PFSK-1 (cell line): Measurements from ENCODE around the gene NDUFS8.

Experiments used
- FOXP2 ChIP-seq: optimal IDR thresholded peaks from 2 replicates; pipeline ENCODE3; 2011; ENCODE audit warnings: borderline replicate concordance, control low read depth, inconsistent platforms; ENCODE audit not compliant: insufficient read depth; ENCODE audit errors: extremely low read length, extremely low read depth
- POLR2AphosphoS5 ChIP-seq: IDR thresholded peaks from 2 replicates; pipeline ENCODE4 v1.6.1; 2012; ENCODE audit warnings: low read depth, mild to moderate bottlenecking, control low read depth, low read length, moderate library complexity
- SIN3A ChIP-seq: IDR thresholded peaks from 2 replicates; pipeline ENCODE4 v1.6.1; 2012; ENCODE audit warnings: mild to moderate bottlenecking, low read length, moderate library complexity, borderline replicate concordance; ENCODE audit not compliant: insufficient read depth
- TAF1 ChIP-seq: IDR thresholded peaks from 2 replicates; pipeline ENCODE4 v1.6.1; 2012; ENCODE audit warnings: low read length, control low read depth, borderline replicate concordance; ENCODE audit not compliant: insufficient read depth
- TF ChIP-seq, protein P1 (sequence below), 2 experiments: IDR thresholded peaks; 2 replicates each; pipeline versions ENCODE4 v1.6.1 to v1.8.0; 2011 to 2012; ENCODE audit warnings: low read depth in 2 of 2, low read length in 2 of 2, control low read depth in 1 of 2, inconsistent platforms in 1 of 2, mild to moderate bottlenecking in 1 of 2, moderate library complexity in 1 of 2; ENCODE audit not compliant: insufficient read depth in 1 of 2

GRCh38 chr11:68018730-68019190, 11.7 kb upstream of the NDUFS8 start:
- TF ChIP-seq TAF1 (no peak), POLR2AphosphoS5 (no peak), FOXP2 (no peak), SIN3A (no peak)
- TF ChIP-seq, protein P1, sequence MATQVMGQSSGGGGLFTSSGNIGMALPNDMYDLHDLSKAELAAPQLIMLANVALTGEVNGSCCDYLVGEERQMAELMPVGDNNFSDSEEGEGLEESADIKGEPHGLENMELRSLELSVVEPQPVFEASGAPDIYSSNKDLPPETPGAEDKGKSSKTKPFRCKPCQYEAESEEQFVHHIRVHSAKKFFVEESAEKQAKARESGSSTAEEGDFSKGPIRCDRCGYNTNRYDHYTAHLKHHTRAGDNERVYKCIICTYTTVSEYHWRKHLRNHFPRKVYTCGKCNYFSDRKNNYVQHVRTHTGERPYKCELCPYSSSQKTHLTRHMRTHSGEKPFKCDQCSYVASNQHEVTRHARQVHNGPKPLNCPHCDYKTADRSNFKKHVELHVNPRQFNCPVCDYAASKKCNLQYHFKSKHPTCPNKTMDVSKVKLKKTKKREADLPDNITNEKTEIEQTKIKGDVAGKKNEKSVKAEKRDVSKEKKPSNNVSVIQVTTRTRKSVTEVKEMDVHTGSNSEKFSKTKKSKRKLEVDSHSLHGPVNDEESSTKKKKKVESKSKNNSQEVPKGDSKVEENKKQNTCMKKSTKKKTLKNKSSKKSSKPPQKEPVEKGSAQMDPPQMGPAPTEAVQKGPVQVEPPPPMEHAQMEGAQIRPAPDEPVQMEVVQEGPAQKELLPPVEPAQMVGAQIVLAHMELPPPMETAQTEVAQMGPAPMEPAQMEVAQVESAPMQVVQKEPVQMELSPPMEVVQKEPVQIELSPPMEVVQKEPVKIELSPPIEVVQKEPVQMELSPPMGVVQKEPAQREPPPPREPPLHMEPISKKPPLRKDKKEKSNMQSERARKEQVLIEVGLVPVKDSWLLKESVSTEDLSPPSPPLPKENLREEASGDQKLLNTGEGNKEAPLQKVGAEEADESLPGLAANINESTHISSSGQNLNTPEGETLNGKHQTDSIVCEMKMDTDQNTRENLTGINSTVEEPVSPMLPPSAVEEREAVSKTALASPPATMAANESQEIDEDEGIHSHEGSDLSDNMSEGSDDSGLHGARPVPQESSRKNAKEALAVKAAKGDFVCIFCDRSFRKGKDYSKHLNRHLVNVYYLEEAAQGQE (IDR thresholded peaks at IDR 0.05; ENCODE audit: insufficient read depth in 1 of 2, low read depth in 2 of 2, low read length in 2 of 2), result no peak
